OCI-LY7 (cell line): Measurements from ENCODE around the gene PLEKHM3.

ENCODE experiments used
- EZH2phosphoT487 ChIP-seq: fragments of 200-600 bp; sonication (generic); IDR thresholded peaks from 2 replicates; pipeline ENCODE4 v1.6.1; 2018; ENCODE audit warnings: low read depth, borderline replicate concordance, mild to moderate bottlenecking, mixed run types, antibody characterized with exemption, low read length, moderate library complexity, mixed read lengths
- TF ChIP-seq, protein P1 (sequence below): fragments of 200-600 bp; sonication (generic); conservative IDR thresholded peaks from 2 replicates; pipeline ENCODE4 v1.5.1; 2014; ENCODE audit warnings: mild to moderate bottlenecking, antibody characterized with exemption, low read length, moderate library complexity, mixed read lengths

DNA sequence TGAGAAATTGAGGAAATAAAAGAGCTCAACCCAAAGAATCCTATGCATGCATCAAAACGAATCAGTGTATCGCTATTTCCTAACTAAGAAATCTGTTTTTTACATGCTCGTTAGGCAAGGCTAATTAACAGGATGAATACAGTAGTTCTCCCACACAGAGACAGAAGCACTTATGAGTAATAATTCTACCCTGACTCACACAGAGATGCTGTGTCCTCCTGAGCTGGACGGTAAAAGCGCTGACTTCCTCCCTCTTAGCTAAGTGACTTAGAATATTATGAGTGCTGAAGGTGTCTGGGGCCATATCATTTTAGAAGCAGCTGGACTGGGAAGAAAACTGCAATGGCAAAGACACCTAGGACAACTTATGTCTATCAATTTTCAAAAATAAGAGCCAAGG is 18.5 kb downstream of the PLEKHM3 start:
- TF ChIP-seq, protein P1, sequence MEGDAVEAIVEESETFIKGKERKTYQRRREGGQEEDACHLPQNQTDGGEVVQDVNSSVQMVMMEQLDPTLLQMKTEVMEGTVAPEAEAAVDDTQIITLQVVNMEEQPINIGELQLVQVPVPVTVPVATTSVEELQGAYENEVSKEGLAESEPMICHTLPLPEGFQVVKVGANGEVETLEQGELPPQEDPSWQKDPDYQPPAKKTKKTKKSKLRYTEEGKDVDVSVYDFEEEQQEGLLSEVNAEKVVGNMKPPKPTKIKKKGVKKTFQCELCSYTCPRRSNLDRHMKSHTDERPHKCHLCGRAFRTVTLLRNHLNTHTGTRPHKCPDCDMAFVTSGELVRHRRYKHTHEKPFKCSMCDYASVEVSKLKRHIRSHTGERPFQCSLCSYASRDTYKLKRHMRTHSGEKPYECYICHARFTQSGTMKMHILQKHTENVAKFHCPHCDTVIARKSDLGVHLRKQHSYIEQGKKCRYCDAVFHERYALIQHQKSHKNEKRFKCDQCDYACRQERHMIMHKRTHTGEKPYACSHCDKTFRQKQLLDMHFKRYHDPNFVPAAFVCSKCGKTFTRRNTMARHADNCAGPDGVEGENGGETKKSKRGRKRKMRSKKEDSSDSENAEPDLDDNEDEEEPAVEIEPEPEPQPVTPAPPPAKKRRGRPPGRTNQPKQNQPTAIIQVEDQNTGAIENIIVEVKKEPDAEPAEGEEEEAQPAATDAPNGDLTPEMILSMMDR = no peak
- no peak for TF ChIP-seq EZH2phosphoT487
